Neural cell (in vitro differentiated cells): ENCODE results near the gene PSMD11. TPM values are rescaled to one million over a fixed set of nuclear protein-coding genes. Genes with fewer than 3 reads are reported as not detected.
A peak's percentile ranks its signal among the peaks of the same experiment; 100 is the strongest.

ENCODE experiments used
- H2AFZ ChIP-seq: fragments of 200-600, 300-800 bp; sonication (generic), shearing (Covaris generic); 2 replicates; pipeline ENCODE4 v1.6.0; 2014; ENCODE audit warnings: low read depth, mild to moderate bottlenecking, antibody characterized with exemption, low read length, moderate library complexity
- H3F3A ChIP-seq: fragments of 200-600 bp; shearing (Covaris generic); 2 replicates; pipeline ENCODE4 v1.6.1; 2016; ENCODE audit warnings: mild to moderate bottlenecking, moderate library complexity, mixed read lengths, antibody characterized with exemption, low read length; ENCODE audit not compliant: insufficient read depth, poor library complexity, severe bottlenecking
- H3K27ac ChIP-seq: fragments of 200-600, 300-800 bp; sonication (generic), shearing (Covaris generic); 2 replicates; pipeline ENCODE4 v1.5.1; 2014; ENCODE audit warnings: mild to moderate bottlenecking, low read length, moderate library complexity
- H3K27me3 ChIP-seq: fragments of 300-800, 200-600 bp; sonication (generic), shearing (Covaris generic); 2 replicates; pipeline ENCODE4 v1.6.0; 2014; ENCODE audit warnings: mild to moderate bottlenecking, low read depth, low read length, moderate library complexity; ENCODE audit not compliant: insufficient read depth
- H3K36me3 ChIP-seq: fragments of 300-800, 200-600 bp; sonication (generic), shearing (Covaris generic); 2 replicates; pipeline ENCODE4 v1.5.1; 2014; ENCODE audit warnings: mild to moderate bottlenecking, antibody characterized with exemption, low read length, moderate library complexity; ENCODE audit not compliant: insufficient read depth
- H3K4me2 ChIP-seq: fragments of 300-800, 200-600 bp; sonication (generic), shearing (Covaris generic); 2 replicates; pipeline ENCODE4 v1.6.0; 2014; ENCODE audit warnings: mild to moderate bottlenecking, low read length
- H3K4me3 ChIP-seq: fragments of 300-800, 200-600 bp; sonication (generic), shearing (Covaris generic); 2 replicates; pipeline ENCODE4 v1.5.1; 2014; ENCODE audit warnings: mild to moderate bottlenecking, low read length, moderate library complexity
- H3K79me2 ChIP-seq: fragments of 200-600 bp; shearing (Covaris generic); replicated peaks from 2 replicates; pipeline ENCODE4 v1.6.0; 2014; ENCODE audit warnings: mild to moderate bottlenecking, low read length, moderate library complexity; ENCODE audit not compliant: insufficient read depth
- H3K9ac ChIP-seq: fragments of 300-800, 200-600 bp; sonication (generic), shearing (Covaris generic); 2 replicates; pipeline ENCODE4 v1.6.1; 2016; ENCODE audit warnings: mild to moderate bottlenecking, low read length, mixed read lengths
- H3K9me2 ChIP-seq: fragments of 200-600 bp; shearing (Covaris generic); 2 replicates; pipeline ENCODE4 v1.6.1; 2016; ENCODE audit warnings: mild to moderate bottlenecking, low read length, mixed read lengths; ENCODE audit not compliant: insufficient read depth
- H3K9me3 ChIP-seq: fragments of 200-600, 300-800 bp; sonication (generic), shearing (Covaris generic); 2 replicates; pipeline ENCODE4 v1.6.1; 2016; ENCODE audit warnings: mild to moderate bottlenecking, mixed run types, low read length, moderate library complexity, mixed read lengths
- H4K20me1 ChIP-seq: fragments of 200-600 bp; shearing (Covaris generic); 2 replicates; pipeline ENCODE4 v1.6.1; 2016; ENCODE audit warnings: mild to moderate bottlenecking, mixed run types; ENCODE audit not compliant: insufficient read depth
- EP300 ChIP-seq: fragments of 450-650 bp; conservative IDR thresholded peaks from 2 replicates; pipeline ENCODE4 v1.6.1; 2014; ENCODE audit warnings: antibody characterized with exemption, mild to moderate bottlenecking, moderate library complexity; ENCODE audit not compliant: poor library complexity, severe bottlenecking
- EZH2 ChIP-seq: fragments of 200-600, 300-800 bp; shearing (Covaris generic), sonication (generic); IDR thresholded peaks from 2 replicates; pipeline ENCODE4 v1.6.1; 2014; ENCODE audit warnings: antibody characterized with exemption, low read length, borderline replicate concordance, mild to moderate bottlenecking; ENCODE audit not compliant: insufficient read depth, poor library complexity, severe bottlenecking
- MXI1 ChIP-seq: fragments of 450-650 bp; conservative IDR thresholded peaks from 2 replicates; pipeline ENCODE4 v1.6.1; 2014; ENCODE audit warnings: antibody characterized with exemption, mild to moderate bottlenecking; ENCODE audit not compliant: poor library complexity, severe bottlenecking
- POLR2AphosphoS5 ChIP-seq: IDR thresholded peaks from 2 replicates; pipeline ENCODE4 v1.6.1; 2012
- RAD21 ChIP-seq: fragments of 450-650 bp; conservative IDR thresholded peaks from 2 replicates; pipeline ENCODE4 v1.6.1; 2014; ENCODE audit warnings: antibody characterized with exemption, mild to moderate bottlenecking, moderate library complexity
- SMC3 ChIP-seq: fragments of 450-650 bp; conservative IDR thresholded peaks from 2 replicates; pipeline ENCODE4 v1.6.1; 2014; ENCODE audit warnings: antibody characterized with exemption, mild to moderate bottlenecking, moderate library complexity; ENCODE audit not compliant: poor library complexity
- TAF1 ChIP-seq: IDR thresholded peaks from 2 replicates; pipeline ENCODE4 v1.6.1; 2012; ENCODE audit warnings: low read depth
- polyA plus RNA-seq: library from polyadenylated mRNA; depleted of rRNA; stranded (reverse); fragments of >200 nt; gene quantifications from 2 replicates; pipeline ENCODE4 v1.2.3, GENCODE V29; 2014
- TF ChIP-seq, protein P1 (sequence below): IDR thresholded peaks from 2 replicates; pipeline ENCODE4 v1.6.1; 2012; ENCODE audit warnings: borderline replicate concordance
- TF ChIP-seq, protein P2 (sequence below): fragments of 450-650 bp; IDR thresholded peaks from 2 replicates; pipeline ENCODE4 v1.5.1; 2014; ENCODE audit warnings: antibody characterized with exemption, mild to moderate bottlenecking, moderate library complexity; ENCODE audit not compliant: poor library complexity, severe bottlenecking

Gene PSMD11
- polyA plus RNA-seq, 1 donor from 2014 or later = 43.9 TPM

DNA sequence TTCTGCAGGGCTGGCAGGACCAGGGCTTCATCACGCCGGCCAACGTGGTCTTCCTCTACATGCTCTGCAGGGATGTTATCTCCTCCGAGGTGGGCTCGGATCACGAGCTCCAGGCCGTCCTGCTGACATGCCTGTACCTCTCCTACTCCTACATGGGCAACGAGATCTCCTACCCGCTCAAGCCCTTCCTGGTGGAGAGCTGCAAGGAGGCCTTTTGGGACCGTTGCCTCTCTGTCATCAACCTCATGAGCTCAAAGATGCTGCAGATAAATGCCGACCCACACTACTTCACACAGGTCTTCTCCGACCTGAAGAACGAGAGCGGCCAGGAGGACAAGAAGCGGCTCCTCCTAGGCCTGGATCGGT lies 43.9 kb downstream of the PSMD11 start:
- H2AFZ ChIP-seq = no peak overlapping the region
- H3K36me3 ChIP-seq = peaks cover 26% of the 10 kb centered on the region
- TF ChIP-seq EZH2 = no peak
- TF ChIP-seq TAF1 = no peak
- H3K79me2 ChIP-seq = peaks cover 50% of the 10 kb centered on the region
- H3K4me2 ChIP-seq = peak overlapping the region; percentile 50
- H3K27me3 ChIP-seq = no peaks in the 10 kb centered on the region
- peaks cover 3% of the 10 kb centered on the region for H3F3A ChIP-seq
- H3K27ac ChIP-seq = peak overlapping the region; percentile 96
- H3K9ac ChIP-seq = peak overlapping the region; percentile 96
- no peaks in the 10 kb centered on the region for H3K9me3 ChIP-seq
- no peaks in the 10 kb centered on the region for H3K9me2 ChIP-seq
- peaks cover 10% of the 10 kb centered on the region for H4K20me1 ChIP-seq
- H3K4me3 ChIP-seq = peak overlapping the region; percentile 88

DNA sequence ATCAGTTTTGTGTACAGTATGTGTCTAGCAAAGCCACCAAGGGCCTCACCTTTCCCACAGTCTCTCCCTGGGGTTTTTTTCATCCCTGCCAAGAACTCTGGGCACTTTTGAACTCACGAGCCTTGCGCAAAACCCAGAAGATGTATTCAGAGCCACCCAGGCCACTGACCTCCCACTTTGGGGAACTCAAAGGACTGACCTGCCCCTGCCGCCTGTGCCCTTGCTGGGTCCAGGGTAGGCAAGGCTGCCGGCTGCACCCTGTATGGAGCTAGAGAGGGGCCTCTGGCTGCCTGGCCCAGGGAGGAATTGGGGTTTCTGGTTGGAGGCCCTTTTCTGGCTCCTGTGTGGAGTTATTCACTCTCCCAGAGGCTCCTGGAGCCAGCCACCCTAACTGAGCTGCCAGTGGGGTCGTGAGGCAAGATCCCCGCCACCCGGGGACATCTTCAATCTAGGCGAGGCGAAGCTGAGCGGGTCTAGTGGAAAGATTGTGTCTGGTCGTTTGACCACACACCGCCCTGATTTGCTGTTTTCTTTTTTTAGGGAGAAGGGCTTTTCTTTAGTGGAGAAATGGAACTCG lies 44.4 kb downstream of the PSMD11 start:
- Histone ChIP-seq H3K4me2 (peak overlapping the region; percentile 50), H3K9me3 (no peaks in the 10 kb centered on the region), H3K27ac (peak overlapping the region; percentile 96), H3F3A (peaks cover 3% of the 10 kb centered on the region), H3K79me2 (peaks cover 50% of the 10 kb centered on the region), H2AFZ (no peak overlapping the region), H3K36me3 (peaks cover 26% of the 10 kb centered on the region), H3K9ac (peak overlapping the region; percentile 96), H3K27me3 (no peaks in the 10 kb centered on the region), H3K4me3 (peak overlapping the region; percentile 88), H4K20me1 (peaks cover 10% of the 10 kb centered on the region), H3K9me2 (no peaks in the 10 kb centered on the region)
- TF ChIP-seq, protein P1, sequence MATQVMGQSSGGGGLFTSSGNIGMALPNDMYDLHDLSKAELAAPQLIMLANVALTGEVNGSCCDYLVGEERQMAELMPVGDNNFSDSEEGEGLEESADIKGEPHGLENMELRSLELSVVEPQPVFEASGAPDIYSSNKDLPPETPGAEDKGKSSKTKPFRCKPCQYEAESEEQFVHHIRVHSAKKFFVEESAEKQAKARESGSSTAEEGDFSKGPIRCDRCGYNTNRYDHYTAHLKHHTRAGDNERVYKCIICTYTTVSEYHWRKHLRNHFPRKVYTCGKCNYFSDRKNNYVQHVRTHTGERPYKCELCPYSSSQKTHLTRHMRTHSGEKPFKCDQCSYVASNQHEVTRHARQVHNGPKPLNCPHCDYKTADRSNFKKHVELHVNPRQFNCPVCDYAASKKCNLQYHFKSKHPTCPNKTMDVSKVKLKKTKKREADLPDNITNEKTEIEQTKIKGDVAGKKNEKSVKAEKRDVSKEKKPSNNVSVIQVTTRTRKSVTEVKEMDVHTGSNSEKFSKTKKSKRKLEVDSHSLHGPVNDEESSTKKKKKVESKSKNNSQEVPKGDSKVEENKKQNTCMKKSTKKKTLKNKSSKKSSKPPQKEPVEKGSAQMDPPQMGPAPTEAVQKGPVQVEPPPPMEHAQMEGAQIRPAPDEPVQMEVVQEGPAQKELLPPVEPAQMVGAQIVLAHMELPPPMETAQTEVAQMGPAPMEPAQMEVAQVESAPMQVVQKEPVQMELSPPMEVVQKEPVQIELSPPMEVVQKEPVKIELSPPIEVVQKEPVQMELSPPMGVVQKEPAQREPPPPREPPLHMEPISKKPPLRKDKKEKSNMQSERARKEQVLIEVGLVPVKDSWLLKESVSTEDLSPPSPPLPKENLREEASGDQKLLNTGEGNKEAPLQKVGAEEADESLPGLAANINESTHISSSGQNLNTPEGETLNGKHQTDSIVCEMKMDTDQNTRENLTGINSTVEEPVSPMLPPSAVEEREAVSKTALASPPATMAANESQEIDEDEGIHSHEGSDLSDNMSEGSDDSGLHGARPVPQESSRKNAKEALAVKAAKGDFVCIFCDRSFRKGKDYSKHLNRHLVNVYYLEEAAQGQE = no peak
- TF ChIP-seq EP300 (no peak), MXI1 (no peak), RAD21 (no peak), TAF1 (no peak), POLR2AphosphoS5 (no peak), SMC3 (no peak), EZH2 (no peak)
- TF ChIP-seq, protein P2, sequence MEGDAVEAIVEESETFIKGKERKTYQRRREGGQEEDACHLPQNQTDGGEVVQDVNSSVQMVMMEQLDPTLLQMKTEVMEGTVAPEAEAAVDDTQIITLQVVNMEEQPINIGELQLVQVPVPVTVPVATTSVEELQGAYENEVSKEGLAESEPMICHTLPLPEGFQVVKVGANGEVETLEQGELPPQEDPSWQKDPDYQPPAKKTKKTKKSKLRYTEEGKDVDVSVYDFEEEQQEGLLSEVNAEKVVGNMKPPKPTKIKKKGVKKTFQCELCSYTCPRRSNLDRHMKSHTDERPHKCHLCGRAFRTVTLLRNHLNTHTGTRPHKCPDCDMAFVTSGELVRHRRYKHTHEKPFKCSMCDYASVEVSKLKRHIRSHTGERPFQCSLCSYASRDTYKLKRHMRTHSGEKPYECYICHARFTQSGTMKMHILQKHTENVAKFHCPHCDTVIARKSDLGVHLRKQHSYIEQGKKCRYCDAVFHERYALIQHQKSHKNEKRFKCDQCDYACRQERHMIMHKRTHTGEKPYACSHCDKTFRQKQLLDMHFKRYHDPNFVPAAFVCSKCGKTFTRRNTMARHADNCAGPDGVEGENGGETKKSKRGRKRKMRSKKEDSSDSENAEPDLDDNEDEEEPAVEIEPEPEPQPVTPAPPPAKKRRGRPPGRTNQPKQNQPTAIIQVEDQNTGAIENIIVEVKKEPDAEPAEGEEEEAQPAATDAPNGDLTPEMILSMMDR = no peak
